Spleen (tissue), 11 donors: ENCODE measurements around the gene KCNQ5. TPM values are rescaled to one million over a fixed set of nuclear protein-coding genes. Genes with fewer than 3 reads are reported as not detected.

ENCODE experiments used
- DNase-seq: peaks from one replicate; pipeline ENCODE4 v3.0.0-alpha.2; 2020
- H3K27ac ChIP-seq, 8 donors: fragments of 200-600 bp; sonication (generic) in 7 of 8; 1 replicate in 4 of 8; 2 replicates in 4 of 8; pipeline versions ENCODE4 v1.5.0 to v1.8.0; 2016 to 2021; ENCODE audit warnings: inconsistent platforms in 4 of 8, mild to moderate bottlenecking in 4 of 8, moderate library complexity in 1 of 8
- H3K27me3 ChIP-seq, 7 donors: fragments of 200-600 bp; sonication (generic) in 6 of 7; replicated peaks in 1 of 7; 1 replicate in 4 of 7; 2 replicates in 3 of 7; pipeline versions ENCODE4 v1.5.0 to v1.8.0; 2016 to 2021; ENCODE audit warnings: inconsistent platforms in 3 of 7, mild to moderate bottlenecking in 1 of 7
- H3K36me3 ChIP-seq, 6 donors: fragments of 200-600 bp; sonication (generic) in 5 of 6; 1 replicate in 4 of 6; 2 replicates in 2 of 6; pipeline versions ENCODE4 v1.5.0 to v1.8.0; 2016 to 2021; ENCODE audit warnings: inconsistent platforms in 2 of 6
- H3K4me1 ChIP-seq, 6 donors: fragments of 200-600 bp; sonication (generic) in 5 of 6; 1 replicate in 3 of 6; 2 replicates in 3 of 6; pipeline versions ENCODE4 v1.5.0 to v1.8.0; 2016 to 2021; ENCODE audit warnings: inconsistent platforms in 3 of 6
- H3K4me3 ChIP-seq, 8 donors: fragments of 200-600 bp; sonication (generic) in 7 of 8; 1 replicate in 4 of 8; 2 replicates in 4 of 8; pipeline versions ENCODE4 v1.5.0 to v1.8.0; 2016 to 2021; ENCODE audit warnings: inconsistent platforms in 4 of 8, mild to moderate bottlenecking in 4 of 8, moderate library complexity in 2 of 8
- H3K9me3 ChIP-seq, 8 donors: fragments of 200-600 bp; sonication (generic) in 7 of 8; 1 replicate in 4 of 8; 2 replicates in 4 of 8; pipeline versions ENCODE4 v1.5.0 to v1.8.0; 2016 to 2021; ENCODE audit warnings: inconsistent platforms in 4 of 8
- POLR2A ChIP-seq, 3 donors: fragments of 450-650 bp; IDR thresholded peaks; one replicate each; pipeline ENCODE4 v1.5.1; 2017; ENCODE audit warnings: antibody characterized with exemption in 3 of 3, mild to moderate bottlenecking in 1 of 3
- POLR2AphosphoS5 ChIP-seq, 3 donors: sonication (generic); formaldehyde crosslinking; IDR thresholded peaks; one replicate each; pipeline ENCODE4 v1.5.1; 2017; ENCODE audit warnings: antibody characterized with exemption in 3 of 3
- WGBS, 5 donors: extraction: QIAGEN DNeasy Blood & Tissue Kit in 3 of 5; methylation state at CpG; one replicate each; pipeline versions ENCODE4 v1.1.5 to v1.1.7; 2013 to 2018; 5-methylcytosine and 5-hydroxymethylcytosine counted together
- intact Hi-C: fragments of 100-400 bp; cut with DNase I; formaldehyde crosslinking; loops from one replicate; pipeline ENCODE4 v1.15.0; 2023; ENCODE audit warnings: low total_unique reads
- polyA plus RNA-seq, 3 donors: library from polyadenylated mRNA; stranded (reverse); fragments of 200-250 nt; gene quantifications; one replicate each; pipeline ENCODE4 v1.2.1, GENCODE V29; 2013
- total RNA-seq, 7 donors: library from RNA; depleted of rRNA in 3 of 7; stranded (reverse); fragments of >200 nt in 3 of 7; fragmentation: NEBNext Ultra II Directional in 4 of 7; extraction: Animal tissue kit (Norgen Biotek cat#: 25700) in 4 of 7; gene quantifications; one replicate each; pipeline versions ENCODE4 v1.1.0 to v1.2.1, GENCODE V29; 2016 to 2021
- TF ChIP-seq, protein P1 (sequence below), 11 experiments: fragments of 200-600 bp in 7 of 11; fragments of 450-650 bp in 4 of 11; sonication (generic) in 4 of 11; IDR thresholded peaks in 8 of 11; conservative IDR thresholded peaks in 3 of 11; 1 replicate in 7 of 11; 2 replicates in 4 of 11; pipeline versions ENCODE4 v1.4.0 to v1.8.0; 2016 to 2021; ENCODE audit warnings: antibody characterized with exemption in 11 of 11, inconsistent platforms in 4 of 11, mild to moderate bottlenecking in 1 of 11
- donor health status: healthy with polysubstance abuse.
- donor health status: DM: no; HTN: no; CAD: no; lungs with moderate emphysema.
- donor health status: DM: no; HTN: no; CAD: no.
- donor health status: Bipolar disorder and iron deficiency.
- donor health status: healthy.
- donor health status: DM: no; HTN: no; CAD: no.
- donor health status: DM: yes; HTN: yes; CAD: no.

Gene KCNQ5
- total and polyA plus RNA-seq, 10 donors, result 1.3 to 8.7 (median 4.4) TPM

DNA sequence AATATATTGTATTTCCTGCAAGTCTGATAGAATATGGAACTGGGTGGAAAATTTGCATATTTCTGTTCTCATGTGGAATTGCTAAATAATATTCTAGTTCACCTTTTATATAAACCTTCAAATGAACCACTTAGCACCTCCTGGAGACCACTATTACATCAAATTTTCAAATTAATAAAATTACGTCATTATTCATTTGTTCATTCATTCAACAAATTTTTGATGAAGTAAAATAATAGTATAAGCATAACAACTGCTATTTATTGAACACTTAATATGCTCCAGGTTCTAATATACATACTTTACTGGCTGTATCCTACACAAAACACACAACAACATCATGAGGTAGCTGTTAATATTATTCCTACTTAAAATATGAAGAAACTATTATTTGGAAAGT is 215.1 kb downstream of the KCNQ5 start:
- intact Hi-C loops, result no loop called here
- no peaks in the 10 kb centered on the region for H3K36me3 ChIP-seq
- no peaks in the 10 kb centered on the region for H3K4me1 ChIP-seq
- no peaks in the 10 kb centered on the region for H3K9me3 ChIP-seq
- WGBS, 5 donors, result 88 to 98% (median 95%) methylated on average over 1 of the region's 1 CpG
- H3K27me3 ChIP-seq, result no peaks in the 10 kb centered on the region
- TF ChIP-seq POLR2AphosphoS5 (IDR thresholded peaks at IDR 0.05), result no peak
- TF ChIP-seq, protein P1, sequence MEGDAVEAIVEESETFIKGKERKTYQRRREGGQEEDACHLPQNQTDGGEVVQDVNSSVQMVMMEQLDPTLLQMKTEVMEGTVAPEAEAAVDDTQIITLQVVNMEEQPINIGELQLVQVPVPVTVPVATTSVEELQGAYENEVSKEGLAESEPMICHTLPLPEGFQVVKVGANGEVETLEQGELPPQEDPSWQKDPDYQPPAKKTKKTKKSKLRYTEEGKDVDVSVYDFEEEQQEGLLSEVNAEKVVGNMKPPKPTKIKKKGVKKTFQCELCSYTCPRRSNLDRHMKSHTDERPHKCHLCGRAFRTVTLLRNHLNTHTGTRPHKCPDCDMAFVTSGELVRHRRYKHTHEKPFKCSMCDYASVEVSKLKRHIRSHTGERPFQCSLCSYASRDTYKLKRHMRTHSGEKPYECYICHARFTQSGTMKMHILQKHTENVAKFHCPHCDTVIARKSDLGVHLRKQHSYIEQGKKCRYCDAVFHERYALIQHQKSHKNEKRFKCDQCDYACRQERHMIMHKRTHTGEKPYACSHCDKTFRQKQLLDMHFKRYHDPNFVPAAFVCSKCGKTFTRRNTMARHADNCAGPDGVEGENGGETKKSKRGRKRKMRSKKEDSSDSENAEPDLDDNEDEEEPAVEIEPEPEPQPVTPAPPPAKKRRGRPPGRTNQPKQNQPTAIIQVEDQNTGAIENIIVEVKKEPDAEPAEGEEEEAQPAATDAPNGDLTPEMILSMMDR (IDR thresholded peaks at IDR 0.05 in 8 of 11, conservative IDR thresholded peaks at IDR 0.05 in 3 of 11), result no peak
- no peak for TF ChIP-seq POLR2A (IDR thresholded peaks at IDR 0.05)
- DNase-seq, result no peak
- H3K4me3 ChIP-seq, result no peak overlapping the region
- no peak overlapping the region for H3K27ac ChIP-seq

DNA sequence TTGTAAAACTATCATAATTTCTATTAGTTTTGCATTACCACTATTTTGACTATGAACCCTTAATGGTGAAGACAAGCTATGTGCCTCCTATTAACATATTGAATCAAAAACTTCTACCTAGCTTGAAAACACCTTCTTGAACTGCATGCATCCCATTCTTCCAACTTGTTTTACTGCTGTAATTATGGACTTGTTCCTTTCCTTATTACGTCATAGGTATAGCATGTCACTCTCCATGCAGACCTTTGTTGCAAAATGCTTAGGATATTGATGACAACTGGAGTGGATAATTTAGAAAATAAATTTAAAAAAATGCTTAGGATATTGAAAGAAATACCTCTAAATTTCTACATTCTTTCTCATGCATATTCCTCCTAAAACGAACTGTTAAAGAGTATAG is 219.3 kb downstream of the KCNQ5 start:
- H3K36me3 ChIP-seq, result no peaks in the 10 kb centered on the region
- no peak overlapping the region for H3K27ac ChIP-seq
- TF ChIP-seq, protein P1 (IDR thresholded peaks at IDR 0.05 in 8 of 11, conservative IDR thresholded peaks at IDR 0.05 in 3 of 11), result no peak
- no peak for TF ChIP-seq POLR2AphosphoS5 (IDR thresholded peaks at IDR 0.05)
- no peak for TF ChIP-seq POLR2A (IDR thresholded peaks at IDR 0.05)
- H3K9me3 ChIP-seq, result no peaks in the 10 kb centered on the region
- intact Hi-C loops, result no loop called here
- H3K4me1 ChIP-seq, result no peaks in the 10 kb centered on the region
- H3K27me3 ChIP-seq, result no peaks in the 10 kb centered on the region
- DNase-seq, result no peak
- H3K4me3 ChIP-seq, result no peak overlapping the region
- 82 to 94% (median 86%) methylated on average over 2 of the region's 2 CpGs for WGBS, 5 donors

DNA sequence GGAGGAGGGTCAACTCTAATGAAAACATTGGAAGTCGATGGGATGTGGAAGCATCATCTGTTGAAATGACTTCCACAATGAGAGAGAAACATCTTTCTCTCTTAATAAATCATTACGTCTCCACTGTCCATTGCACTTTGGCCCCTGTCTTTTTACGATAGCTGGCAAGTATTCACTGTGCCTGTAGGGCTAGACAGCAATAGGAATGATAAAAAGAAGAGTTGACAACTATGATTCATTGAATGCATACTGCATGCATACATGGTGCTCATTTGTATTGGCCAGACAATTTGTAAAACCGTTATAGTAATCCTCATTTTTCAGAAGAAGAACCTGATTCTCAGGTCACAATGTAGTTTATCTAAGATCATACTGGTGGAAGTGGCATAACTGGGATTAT is 220.3 kb downstream of the KCNQ5 start:
- intact Hi-C loops, result no loop called here
- TF ChIP-seq POLR2AphosphoS5 (IDR thresholded peaks at IDR 0.05), result no peak
- TF ChIP-seq POLR2A (IDR thresholded peaks at IDR 0.05), result no peak
- TF ChIP-seq, protein P1 (IDR thresholded peaks at IDR 0.05 in 8 of 11, conservative IDR thresholded peaks at IDR 0.05 in 3 of 11), result no peak
- H3K4me3 ChIP-seq, result no peak overlapping the region
- DNase-seq, result no peak
- no peaks in the 10 kb centered on the region for H3K27me3 ChIP-seq
- H3K36me3 ChIP-seq, result no peaks in the 10 kb centered on the region
- H3K4me1 ChIP-seq, result no peaks in the 10 kb centered on the region
- no peak overlapping the region for H3K27ac ChIP-seq
- H3K9me3 ChIP-seq, result no peaks in the 10 kb centered on the region
- WGBS, 5 donors, result 77 to 91% (median 85%) methylated on average over 4 of the region's 4 CpGs

DNA sequence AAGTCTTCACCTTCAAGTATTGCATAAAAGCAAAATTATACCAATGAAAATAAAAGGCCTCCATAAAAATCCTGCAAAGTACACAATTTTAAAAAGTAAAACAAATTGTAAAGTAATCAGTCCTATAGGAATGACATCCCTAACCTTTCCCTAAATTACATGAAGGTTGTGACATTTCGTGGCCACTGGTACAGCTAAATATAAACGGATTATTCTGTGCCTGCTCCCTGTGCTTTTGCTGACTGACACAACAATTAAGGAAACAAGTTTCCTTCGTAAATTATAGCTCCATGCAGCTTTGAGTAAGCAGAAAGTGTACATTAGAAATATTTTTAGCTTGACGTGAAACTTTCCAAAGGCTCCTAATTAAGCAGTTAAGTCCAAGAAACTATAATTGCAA is 222.8 kb downstream of the KCNQ5 start:
- no peaks in the 10 kb centered on the region for H3K4me1 ChIP-seq
- intact Hi-C loops, result no loop called here
- no peaks in the 10 kb centered on the region for H3K9me3 ChIP-seq
- no peak for DNase-seq
- H3K27ac ChIP-seq, result no peak overlapping the region
- no peak overlapping the region for H3K4me3 ChIP-seq
- 75 to 83% (median 77%) methylated on average over 4 of the region's 4 CpGs for WGBS, 5 donors
- H3K36me3 ChIP-seq, result no peaks in the 10 kb centered on the region
- TF ChIP-seq, protein P1 (IDR thresholded peaks at IDR 0.05 in 8 of 11, conservative IDR thresholded peaks at IDR 0.05 in 3 of 11), result no peak
- TF ChIP-seq POLR2AphosphoS5 (IDR thresholded peaks at IDR 0.05) (no peak), POLR2A (IDR thresholded peaks at IDR 0.05) (no peak)
- H3K27me3 ChIP-seq, result no peaks in the 10 kb centered on the region
